ENCODE measurements around the gene ALDH7A1.

ALDH7A1 gene

DNA sequence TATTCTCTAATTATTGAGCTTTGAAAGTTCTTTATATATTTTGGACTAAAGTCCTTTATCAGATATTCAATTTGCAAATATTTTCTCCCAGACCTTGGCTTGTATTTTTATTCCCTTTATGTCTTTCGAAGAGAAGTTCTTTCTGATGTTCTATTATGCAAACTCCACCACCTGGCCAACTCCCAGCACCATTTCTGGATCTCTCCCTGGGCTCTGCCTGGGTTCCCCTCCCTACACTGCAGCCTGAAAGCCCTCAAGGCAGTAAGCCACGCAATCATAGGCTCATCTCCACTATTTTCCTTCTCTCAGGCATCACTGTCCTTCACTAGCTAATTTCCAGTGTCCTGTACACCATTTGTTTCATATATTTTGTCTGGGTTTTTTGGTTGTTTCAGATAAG lies 95.7 kb downstream of the ALDH7A1 start:
- H3K27ac ChIP-seq, result no peak overlapping the region
- no peaks in the 10 kb centered on the region for H3K4me1 ChIP-seq (ENCODE audit: control insufficient read depth in 1 of 2, insufficient read depth in 1 of 2, low read depth in 1 of 2, low read length in 1 of 2)
- H3K9me3 ChIP-seq, result no peaks in the 10 kb centered on the region
- no peaks in the 10 kb centered on the region for H3K27me3 ChIP-seq
- no peak for TF ChIP-seq CTCF (IDR thresholded peaks at IDR 0.05)
- H3K36me3 ChIP-seq, result no peaks in the 10 kb centered on the region
- H3K4me3 ChIP-seq (ENCODE audit: low read depth in 1 of 2, low read length in 1 of 2), result no peak overlapping the region

DNA sequence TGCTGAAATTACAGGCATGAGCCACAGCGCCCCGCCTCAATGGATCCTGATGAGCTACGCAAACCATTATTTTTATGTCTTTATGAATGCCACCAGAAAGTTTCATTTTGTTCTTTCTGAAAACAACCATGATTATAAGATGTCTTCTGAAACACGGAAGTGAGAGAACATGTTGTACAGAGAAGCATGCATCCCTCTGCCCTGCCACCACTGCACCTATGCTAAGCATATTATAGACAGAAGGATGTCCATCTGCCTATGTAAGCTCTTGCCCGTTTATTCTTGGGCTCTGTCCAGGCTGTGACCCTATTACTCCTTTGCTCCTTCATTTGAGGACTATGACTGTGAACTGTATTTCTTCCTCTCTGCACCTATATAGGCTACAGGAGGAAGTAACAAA lies 97.5 kb downstream of the ALDH7A1 start:
- no peak overlapping the region for H3K27ac ChIP-seq
- H3K4me3 ChIP-seq (ENCODE audit: low read depth in 1 of 2, low read length in 1 of 2), result no peak overlapping the region
- no peaks in the 10 kb centered on the region for H3K36me3 ChIP-seq
- H3K9me3 ChIP-seq, result no peaks in the 10 kb centered on the region
- H3K4me1 ChIP-seq (ENCODE audit: control insufficient read depth in 1 of 2, insufficient read depth in 1 of 2, low read depth in 1 of 2, low read length in 1 of 2), result no peaks in the 10 kb centered on the region
- no peak for TF ChIP-seq CTCF (IDR thresholded peaks at IDR 0.05)
- no peaks in the 10 kb centered on the region for H3K27me3 ChIP-seq

DNA sequence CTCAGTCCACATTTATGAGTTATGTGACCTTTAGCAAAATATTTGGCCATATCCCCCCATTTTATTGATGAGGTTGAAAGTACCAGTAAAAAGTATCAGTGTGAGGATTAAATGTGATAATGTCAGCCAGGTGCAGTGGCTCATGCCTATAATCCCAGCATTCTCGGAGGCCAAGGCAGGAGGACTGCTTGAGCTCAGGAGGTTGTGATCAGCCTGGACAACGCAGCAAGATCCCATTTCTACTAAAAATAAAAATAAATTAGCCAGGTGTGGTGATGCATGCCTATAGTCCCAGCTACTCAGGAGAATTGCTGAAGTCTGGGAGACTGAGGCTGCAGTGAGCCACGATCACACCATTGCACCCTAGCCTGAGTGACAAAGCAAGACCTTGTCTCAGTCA lies 100.6 kb downstream of the ALDH7A1 start:
- Histone ChIP-seq H3K36me3 (no peaks in the 10 kb centered on the region), H3K4me1 (ENCODE audit: control insufficient read depth in 1 of 2, insufficient read depth in 1 of 2, low read depth in 1 of 2, low read length in 1 of 2) (no peaks in the 10 kb centered on the region), H3K27ac (no peak overlapping the region), H3K27me3 (no peaks in the 10 kb centered on the region), H3K4me3 (ENCODE audit: low read depth in 1 of 2, low read length in 1 of 2) (no peak overlapping the region), H3K9me3 (no peaks in the 10 kb centered on the region)
- no peak for TF ChIP-seq CTCF (IDR thresholded peaks at IDR 0.05)

DNA sequence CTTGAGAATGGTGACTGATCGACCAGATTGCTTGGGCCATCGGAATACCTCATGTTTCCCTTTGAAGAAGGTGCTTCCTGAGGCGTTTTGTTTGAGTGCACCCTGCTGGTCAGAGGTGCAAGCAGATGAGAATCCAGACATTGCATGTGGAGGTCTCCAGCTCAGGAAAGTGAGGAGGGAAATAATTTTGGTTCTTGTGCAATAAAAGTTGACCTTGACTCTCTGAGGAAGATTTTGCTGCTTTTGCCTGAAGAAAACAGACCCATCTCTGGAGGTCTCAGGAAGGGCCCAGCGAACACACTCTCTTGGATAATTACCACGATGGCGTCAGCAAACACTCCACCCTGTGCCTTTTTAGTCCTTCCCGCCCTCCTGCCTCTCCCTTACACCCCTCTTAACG lies 102.1 kb downstream of the ALDH7A1 start:
- no peaks in the 10 kb centered on the region for H3K27me3 ChIP-seq
- no peak for TF ChIP-seq CTCF (IDR thresholded peaks at IDR 0.05)
- H3K36me3 ChIP-seq, result no peaks in the 10 kb centered on the region
- H3K9me3 ChIP-seq, result no peaks in the 10 kb centered on the region
- H3K4me1 ChIP-seq (ENCODE audit: control insufficient read depth in 1 of 2, insufficient read depth in 1 of 2, low read depth in 1 of 2, low read length in 1 of 2), result no peaks in the 10 kb centered on the region
- no peak overlapping the region for H3K27ac ChIP-seq
- no peak overlapping the region for H3K4me3 ChIP-seq (ENCODE audit: low read depth in 1 of 2, low read length in 1 of 2)

DNA sequence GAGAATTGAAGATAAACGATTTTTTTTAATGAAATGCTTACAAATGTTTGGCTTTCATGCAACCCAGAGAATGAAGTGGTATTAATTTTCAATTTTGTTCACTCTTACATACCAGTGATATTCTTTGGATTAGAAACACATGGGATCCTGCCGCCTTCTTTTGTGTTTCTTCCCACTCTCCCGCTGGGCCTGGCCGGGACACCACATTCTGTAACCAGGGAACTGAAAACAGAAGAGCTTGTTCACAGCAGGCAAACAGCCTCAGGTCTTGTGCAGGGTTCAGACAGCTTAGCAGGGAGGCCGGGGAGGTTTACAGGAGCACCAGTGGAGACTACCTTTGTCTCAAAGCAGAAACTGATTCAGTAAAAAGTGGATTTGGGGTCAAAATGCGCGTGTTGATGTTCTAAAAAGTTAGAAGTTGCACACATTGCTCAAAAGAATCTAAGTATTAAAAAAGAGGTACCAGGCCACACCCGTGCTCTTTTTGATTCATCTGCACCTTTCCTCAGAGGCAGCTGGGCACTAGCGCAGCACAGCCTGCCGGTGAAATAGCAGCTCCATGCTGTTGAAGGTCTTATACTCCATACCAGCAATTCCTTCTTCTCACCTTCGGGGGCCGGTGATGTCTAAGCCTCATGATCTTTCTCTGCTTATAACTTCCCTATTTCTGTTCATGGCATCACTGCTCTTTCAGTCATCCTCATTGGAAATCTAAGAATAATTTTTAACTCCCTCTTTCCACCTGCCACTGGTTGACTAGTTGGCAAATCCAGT lies 104.7 kb downstream of the ALDH7A1 start:
- no peak overlapping the region for H3K4me3 ChIP-seq (ENCODE audit: low read depth in 1 of 2, low read length in 1 of 2)
- H3K4me1 ChIP-seq (ENCODE audit: control insufficient read depth in 1 of 2, insufficient read depth in 1 of 2, low read depth in 1 of 2, low read length in 1 of 2), result no peaks in the 10 kb centered on the region
- no peaks in the 10 kb centered on the region for H3K36me3 ChIP-seq
- no peaks in the 10 kb centered on the region for H3K9me3 ChIP-seq
- no peak for TF ChIP-seq CTCF (IDR thresholded peaks at IDR 0.05)
- no peak overlapping the region for H3K27ac ChIP-seq
- no peaks in the 10 kb centered on the region for H3K27me3 ChIP-seq
